Measurements from ENCODE around the gene GLDN.

The GLDN gene

DNA sequence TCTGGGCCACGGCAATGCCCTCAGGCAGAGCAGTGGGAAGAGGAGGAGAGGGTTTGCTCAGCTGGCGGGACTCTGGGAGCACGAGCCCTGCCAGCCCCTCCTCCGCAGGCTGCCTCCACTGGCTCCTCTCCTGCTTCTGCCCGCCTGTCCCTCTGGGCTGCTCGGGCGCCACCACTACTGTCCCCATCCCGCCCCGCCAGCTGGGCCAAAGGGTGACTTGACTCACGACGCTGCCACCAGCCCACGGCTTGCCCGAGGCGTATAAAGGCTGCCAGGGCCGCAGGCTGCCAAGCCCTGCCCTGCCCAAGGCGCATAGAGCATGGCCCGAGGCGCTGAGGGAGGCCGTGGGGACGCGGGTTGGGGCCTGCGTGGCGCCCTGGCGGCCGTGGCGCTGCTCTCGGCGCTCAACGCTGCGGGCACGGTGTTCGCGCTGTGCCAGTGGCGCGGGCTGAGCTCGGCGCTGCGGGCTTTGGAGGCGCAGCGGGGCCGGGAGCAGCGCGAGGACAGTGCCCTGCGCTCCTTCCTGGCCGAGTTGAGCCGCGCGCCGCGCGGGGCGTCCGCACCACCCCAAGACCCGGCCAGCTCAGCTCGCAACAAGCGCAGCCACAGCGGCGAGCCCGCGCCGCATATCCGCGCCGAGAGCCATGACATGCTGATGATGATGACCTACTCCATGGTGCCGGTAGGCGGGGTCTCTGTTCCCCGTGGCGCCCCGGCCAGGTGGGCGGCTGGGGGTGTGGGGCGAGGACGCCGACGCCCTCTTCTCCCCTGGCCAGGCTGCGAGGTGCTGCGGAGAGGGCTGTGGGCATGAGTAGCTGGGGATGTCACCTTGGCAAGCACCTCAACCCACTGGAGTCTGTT is at the start of gene GLDN:
GLDN (plus strand) TSS at position 290 of the 861 bp plus-strand sequence; CDS start at position 320, 30 bp downstream.
- Histone ChIP-seq H3K27me3 (ENCODE audit: control insufficient read depth, insufficient read depth, low read length) (peaks cover 24% of the 10 kb centered on the region), H3K9me3 (ENCODE audit: control insufficient read depth, insufficient read depth, low read length) (no peaks in the 10 kb centered on the region), H3K4me1 (ENCODE audit: control insufficient read depth, insufficient read depth, low read length) (peaks cover 2% of the 10 kb centered on the region; the same call in 1 of the 2 replicates), H3K27ac (ENCODE audit: low read length) (no peak within 1 kb of the TSS), H3K36me3 (ENCODE audit: control insufficient read depth, insufficient read depth, low read length) (no peaks in the 10 kb centered on the region; the same call in 1 of the 2 replicates), H3K4me3 (ENCODE audit: low read length) (peak within 1 kb of the TSS; percentile 40; the same call in 1 of the 2 replicates)
- DNase-seq (ENCODE audit: low read depth, low spot score), result no peak
- no CpG with 5 or more reads among the region's 76 CpGs for WGBS (ENCODE audit: insufficient coverage, insufficient read length)

- Histone ChIP-seq H3K27ac (ENCODE audit: low read length) (no peak overlapping the region), H3K27me3 (ENCODE audit: control insufficient read depth, insufficient read depth, low read length) (no peaks in the 10 kb centered on the region), H3K9me3 (ENCODE audit: control insufficient read depth, insufficient read depth, low read length) (no peaks in the 10 kb centered on the region), H3K36me3 (ENCODE audit: control insufficient read depth, insufficient read depth, low read length) (no peaks in the 10 kb centered on the region), H3K4me3 (ENCODE audit: low read length) (no peak overlapping the region), H3K4me1 (ENCODE audit: control insufficient read depth, insufficient read depth, low read length) (no peaks in the 10 kb centered on the region)
- no peak for DNase-seq (ENCODE audit: low read depth, low spot score)
- WGBS (ENCODE audit: insufficient coverage, insufficient read length), result no CpG with 5 or more reads among the region's 2 CpGs
Observed at GRCh38 chr15:51298620-51299019, 42.8 kb upstream of the GLDN start.

DNA sequence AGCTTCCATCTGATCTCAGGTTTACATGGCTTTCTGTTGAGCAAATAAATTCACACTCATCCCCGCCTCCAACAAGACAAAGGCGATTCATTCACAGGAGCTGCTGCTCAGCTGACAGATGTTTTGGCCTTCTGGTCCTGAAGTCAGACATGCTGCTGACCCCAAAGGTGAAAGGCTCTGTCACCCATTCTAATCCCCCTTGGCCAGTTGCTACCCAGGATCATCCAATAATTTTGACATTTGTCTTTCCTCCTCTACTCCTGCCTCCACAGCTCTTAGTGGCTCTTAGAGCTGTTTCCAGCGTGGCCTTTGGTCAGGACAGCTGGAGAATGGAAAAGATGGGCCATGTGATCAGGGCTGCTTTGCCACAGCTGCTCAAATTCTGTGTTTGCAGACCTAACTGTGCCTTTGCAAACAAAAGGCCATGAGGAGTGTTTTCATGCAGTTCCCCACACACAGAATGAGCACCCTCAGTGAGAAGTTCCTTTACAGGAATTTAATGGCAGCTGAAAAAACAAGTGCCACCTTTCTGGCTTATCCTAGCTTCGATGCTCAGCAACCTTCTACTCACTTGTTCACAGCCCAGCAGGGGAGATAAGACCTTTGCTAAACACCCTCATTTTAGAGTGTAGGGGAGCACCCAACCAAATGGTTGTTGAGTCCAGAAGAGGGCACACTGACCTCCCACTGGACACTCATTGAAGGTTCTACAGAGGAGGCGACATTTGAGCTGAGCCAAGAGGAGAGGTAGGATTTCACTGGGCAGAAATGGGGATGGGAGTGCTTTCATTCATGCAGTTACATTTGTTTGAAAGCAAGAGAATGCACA is 42.1 kb upstream of the GLDN start:
- Histone ChIP-seq H3K36me3 (ENCODE audit: control insufficient read depth, insufficient read depth, low read length) (no peaks in the 10 kb centered on the region), H3K27me3 (ENCODE audit: control insufficient read depth, insufficient read depth, low read length) (no peaks in the 10 kb centered on the region), H3K4me1 (ENCODE audit: control insufficient read depth, insufficient read depth, low read length) (no peaks in the 10 kb centered on the region), H3K9me3 (ENCODE audit: control insufficient read depth, insufficient read depth, low read length) (no peaks in the 10 kb centered on the region), H3K4me3 (ENCODE audit: low read length) (no peak overlapping the region), H3K27ac (ENCODE audit: low read length) (no peak overlapping the region)
- no peak for DNase-seq (ENCODE audit: low read depth, low spot score)
- WGBS (ENCODE audit: insufficient coverage, insufficient read length), result no CpG with 5 or more reads among the region's 5 CpGs

DNA sequence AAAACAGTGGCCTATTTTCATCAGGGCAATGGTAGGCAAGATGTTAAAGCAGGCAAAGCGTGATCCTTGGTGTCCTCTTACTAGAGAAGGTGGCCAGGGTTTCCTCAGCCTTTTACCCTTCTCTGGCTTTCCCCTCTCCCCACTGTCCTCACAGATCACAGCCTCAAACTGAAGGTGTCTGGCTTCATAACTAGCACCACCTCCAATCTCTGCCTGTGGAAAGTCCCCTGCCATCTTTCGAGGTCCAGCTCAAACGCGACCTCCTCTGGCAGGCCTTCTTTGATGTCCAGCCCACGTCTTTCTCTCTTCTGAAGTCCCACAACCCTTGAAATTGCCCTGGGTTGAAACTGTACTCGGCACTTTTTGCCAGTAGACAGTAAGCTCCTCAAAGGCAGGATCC is 39.0 kb upstream of the GLDN start:
- H3K27me3 ChIP-seq (ENCODE audit: control insufficient read depth, insufficient read depth, low read length), result no peaks in the 10 kb centered on the region
- no peak overlapping the region for H3K4me3 ChIP-seq (ENCODE audit: low read length)
- no peak overlapping the region for H3K27ac ChIP-seq (ENCODE audit: low read length)
- H3K9me3 ChIP-seq (ENCODE audit: control insufficient read depth, insufficient read depth, low read length), result no peaks in the 10 kb centered on the region
- no CpG with 5 or more reads among the region's 6 CpGs for WGBS (ENCODE audit: insufficient coverage, insufficient read length)
- DNase-seq (ENCODE audit: low read depth, low spot score), result no peak
- no peaks in the 10 kb centered on the region for H3K4me1 ChIP-seq (ENCODE audit: control insufficient read depth, insufficient read depth, low read length)
- no peaks in the 10 kb centered on the region for H3K36me3 ChIP-seq (ENCODE audit: control insufficient read depth, insufficient read depth, low read length)

- no peak overlapping the region for H3K27ac ChIP-seq (ENCODE audit: low read length)
- H3K9me3 ChIP-seq (ENCODE audit: control insufficient read depth, insufficient read depth, low read length), result no peaks in the 10 kb centered on the region
- DNase-seq (ENCODE audit: low read depth, low spot score), result no peak
- no peaks in the 10 kb centered on the region for H3K36me3 ChIP-seq (ENCODE audit: control insufficient read depth, insufficient read depth, low read length)
- WGBS (ENCODE audit: insufficient coverage, insufficient read length), result no CpG with 5 or more reads among the region's 2 CpGs
- no peak overlapping the region for H3K4me3 ChIP-seq (ENCODE audit: low read length)
- H3K4me1 ChIP-seq (ENCODE audit: control insufficient read depth, insufficient read depth, low read length), result no peaks in the 10 kb centered on the region
- no peaks in the 10 kb centered on the region for H3K27me3 ChIP-seq (ENCODE audit: control insufficient read depth, insufficient read depth, low read length)
Observed at GRCh38 chr15:51303462-51303980, 37.9 kb upstream of the GLDN start.

- Histone ChIP-seq H3K27me3 (ENCODE audit: control insufficient read depth, insufficient read depth, low read length) (no peaks in the 10 kb centered on the region), H3K36me3 (ENCODE audit: control insufficient read depth, insufficient read depth, low read length) (no peaks in the 10 kb centered on the region), H3K27ac (ENCODE audit: low read length) (no peak overlapping the region), H3K4me1 (ENCODE audit: control insufficient read depth, insufficient read depth, low read length) (no peaks in the 10 kb centered on the region), H3K4me3 (ENCODE audit: low read length) (no peak overlapping the region), H3K9me3 (ENCODE audit: control insufficient read depth, insufficient read depth, low read length) (no peaks in the 10 kb centered on the region)
- no peak for DNase-seq (ENCODE audit: low read depth, low spot score)
- no CpG with 5 or more reads among the region's 3 CpGs for WGBS (ENCODE audit: insufficient coverage, insufficient read length)
Observed at GRCh38 chr15:51307325-51307724, 34.1 kb upstream of the GLDN start.

GRCh38 chr15:51307811-51308210 is 33.6 kb upstream of the GLDN start:
- DNase-seq (ENCODE audit: low read depth, low spot score), result no peak
- WGBS (ENCODE audit: insufficient coverage, insufficient read length), result no CpG with 5 or more reads among the region's 3 CpGs
- no peaks in the 10 kb centered on the region for H3K9me3 ChIP-seq (ENCODE audit: control insufficient read depth, insufficient read depth, low read length)
- H3K27me3 ChIP-seq (ENCODE audit: control insufficient read depth, insufficient read depth, low read length), result no peaks in the 10 kb centered on the region
- no peak overlapping the region for H3K4me3 ChIP-seq (ENCODE audit: low read length)
- no peak overlapping the region for H3K27ac ChIP-seq (ENCODE audit: low read length)
- no peaks in the 10 kb centered on the region for H3K36me3 ChIP-seq (ENCODE audit: control insufficient read depth, insufficient read depth, low read length)
- no peaks in the 10 kb centered on the region for H3K4me1 ChIP-seq (ENCODE audit: control insufficient read depth, insufficient read depth, low read length)

GRCh38 chr15:51310064-51310463 is 31.4 kb upstream of the GLDN start:
- no peak overlapping the region for H3K27ac ChIP-seq (ENCODE audit: low read length)
- WGBS (ENCODE audit: insufficient coverage, insufficient read length), result no CpG with 5 or more reads among the region's 2 CpGs
- no peaks in the 10 kb centered on the region for H3K36me3 ChIP-seq (ENCODE audit: control insufficient read depth, insufficient read depth, low read length)
- H3K4me3 ChIP-seq (ENCODE audit: low read length), result no peak overlapping the region
- H3K9me3 ChIP-seq (ENCODE audit: control insufficient read depth, insufficient read depth, low read length), result no peaks in the 10 kb centered on the region
- no peaks in the 10 kb centered on the region for H3K4me1 ChIP-seq (ENCODE audit: control insufficient read depth, insufficient read depth, low read length)
- H3K27me3 ChIP-seq (ENCODE audit: control insufficient read depth, insufficient read depth, low read length), result no peaks in the 10 kb centered on the region
- no peak for DNase-seq (ENCODE audit: low read depth, low spot score)

- H3K4me3 ChIP-seq (ENCODE audit: low read length), result no peak overlapping the region
- H3K4me1 ChIP-seq (ENCODE audit: control insufficient read depth, insufficient read depth, low read length), result no peaks in the 10 kb centered on the region
- H3K27ac ChIP-seq (ENCODE audit: low read length), result no peak overlapping the region
- WGBS (ENCODE audit: insufficient coverage, insufficient read length), result no CpG with 5 or more reads among the region's 2 CpGs
- no peaks in the 10 kb centered on the region for H3K27me3 ChIP-seq (ENCODE audit: control insufficient read depth, insufficient read depth, low read length)
- DNase-seq (ENCODE audit: low read depth, low spot score), result no peak
- no peaks in the 10 kb centered on the region for H3K9me3 ChIP-seq (ENCODE audit: control insufficient read depth, insufficient read depth, low read length)
- H3K36me3 ChIP-seq (ENCODE audit: control insufficient read depth, insufficient read depth, low read length), result no peaks in the 10 kb centered on the region
Observed at GRCh38 chr15:51311510-51311909, 29.9 kb upstream of the GLDN start.
